Stomach (tissue), 9 donors: Measurements from ENCODE around the gene METTL4. TPM values are rescaled to one million over a fixed set of nuclear protein-coding genes. Genes with fewer than 3 reads are reported as not detected.

Experiments used
- DNase-seq, 2 donors: peaks; one replicate each; pipeline versions ENCODE4 v3.0.0 to v3.0.0-alpha.2; 2013 to 2019
- H3K27ac ChIP-seq, 5 donors: fragments of 200-600 bp in 4 of 5; sonication (generic) in 4 of 5; one replicate each; pipeline ENCODE4 v1.5.1; 2013 to 2019; ENCODE audit warnings: mild to moderate bottlenecking in 1 of 5, moderate library complexity in 1 of 5
- H3K27me3 ChIP-seq, 3 donors: fragments of 200-600 bp; sonication (generic); one replicate each; pipeline ENCODE4 v1.5.1; 2017 to 2019; ENCODE audit warnings: mixed run types in 1 of 3
- H3K36me3 ChIP-seq, 4 donors: fragments of 200-600 bp; sonication (generic); 1 replicate in 3 of 4; 2 replicates in 1 of 4; pipeline ENCODE4 v1.5.1; 2016 to 2019
- H3K4me1 ChIP-seq, 4 donors: fragments of 200-600 bp; sonication (generic); one replicate each; pipeline ENCODE4 v1.5.1; 2016 to 2019
- H3K4me3 ChIP-seq, 4 donors: fragments of 200-600 bp; sonication (generic) in 3 of 4; one replicate each; pipeline ENCODE4 v1.5.1; 2016 to 2019; ENCODE audit warnings: mild to moderate bottlenecking in 1 of 4
- H3K9me3 ChIP-seq, 4 donors: fragments of 200-600 bp; sonication (generic); one replicate each; pipeline ENCODE4 v1.5.1; 2016 to 2019
- CTCF ChIP-seq, 7 experiments: fragments of 450-650 bp in 4 of 7; fragments of 200-600 bp in 3 of 7; sonication (generic) in 3 of 7; IDR thresholded peaks; one replicate each; pipeline ENCODE4 v1.5.1; 2016 to 2019; ENCODE audit warnings: antibody characterized with exemption in 7 of 7, control low read depth in 2 of 7, mild to moderate bottlenecking in 1 of 7
- EP300 ChIP-seq: sonication (generic); formaldehyde crosslinking; IDR thresholded peaks from one replicate; pipeline ENCODE4 v1.6.1; 2017; ENCODE audit warnings: antibody characterized with exemption
- POLR2A ChIP-seq, 4 donors: fragments of 450-650 bp; IDR thresholded peaks; one replicate each; pipeline ENCODE4 v1.6.1; 2016; ENCODE audit warnings: antibody characterized with exemption in 4 of 4, control low read depth in 2 of 4, mild to moderate bottlenecking in 1 of 4, moderate library complexity in 1 of 4
- POLR2AphosphoS5 ChIP-seq, 3 donors: sonication (generic); formaldehyde crosslinking; IDR thresholded peaks; one replicate each; pipeline ENCODE4 v1.6.1; 2016; ENCODE audit warnings: antibody characterized with exemption in 3 of 3
- WGBS, 5 donors: extraction: QIAGEN DNeasy Blood & Tissue Kit in 3 of 5; methylation state at CpG; one replicate each; pipeline versions ENCODE4 v1.1.5 to v1.1.7; 2013 to 2018; 5-methylcytosine and 5-hydroxymethylcytosine counted together
- intact Hi-C: fragments of 100-400 bp; cut with DNase I; formaldehyde crosslinking; loops from one replicate; pipeline ENCODE4 v1.15.1; 2023; ENCODE audit warnings: low total_unique reads
- polyA plus RNA-seq, 3 donors: library from polyadenylated mRNA; stranded (reverse); fragments of 200-250 nt; gene quantifications; one replicate each; pipeline ENCODE4 v1.2.3, GENCODE V29; 2013
- total RNA-seq, 5 donors: library from RNA; depleted of rRNA; stranded (reverse); fragments of >200 nt; gene quantifications; one replicate each; pipeline versions ENCODE4 v1.1.0 to v1.2.3, GENCODE V29; 2014 to 2016
- donor health status: healthy with polysubstance abuse.
- donor health status: Bipolar disorder and iron deficiency.
- donor health status: healthy.

Gene METTL4
- total and polyA plus RNA-seq, 8 donors: 0.89 to 17.1 (median 4.2) TPM

DNA sequence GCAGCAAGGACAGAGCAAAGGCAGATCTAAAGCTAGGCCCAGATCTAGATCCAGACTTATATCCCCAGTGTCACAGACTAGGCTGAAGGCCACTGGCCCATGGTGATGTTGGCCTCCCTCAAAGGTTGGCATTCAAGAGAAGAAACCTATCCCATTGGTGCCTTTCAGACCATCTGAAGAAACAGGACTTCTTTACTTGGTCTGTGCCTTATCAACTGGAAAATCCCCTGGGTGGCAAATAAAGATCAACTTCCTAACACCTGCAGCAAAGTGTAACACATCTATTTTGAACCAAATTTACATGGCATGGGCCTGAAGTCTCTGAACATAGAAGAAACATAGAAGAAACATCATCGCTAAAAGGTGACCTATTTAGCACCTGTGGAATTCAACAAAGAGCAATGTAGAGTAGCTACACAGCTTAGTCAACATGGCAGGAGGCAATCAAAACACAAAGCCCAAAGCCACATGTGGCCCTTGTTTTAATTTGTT is 35.8 kb downstream of the METTL4 start:
- intact Hi-C loops: no loop called here

DNA sequence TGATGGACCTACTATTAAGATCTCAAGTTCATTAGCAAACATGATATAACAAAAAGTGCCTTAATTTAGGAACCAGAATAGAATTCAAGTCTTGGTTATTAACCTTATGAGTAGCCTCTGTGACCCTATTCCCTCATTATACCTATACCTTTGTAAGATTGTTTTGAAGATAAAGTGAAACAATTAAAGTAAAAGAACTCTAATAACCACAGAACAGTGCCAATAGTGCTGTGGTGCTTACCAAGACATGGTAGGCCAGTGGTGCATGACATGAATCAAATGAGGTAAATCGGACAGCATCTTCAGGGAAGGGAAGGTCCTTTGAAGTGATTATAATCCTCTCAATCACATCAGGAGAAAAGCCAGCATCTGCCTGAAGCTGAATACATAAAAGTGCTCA is 36.4 kb downstream of the METTL4 start:
- intact Hi-C loops: no loop called here
- Histone ChIP-seq H3K27ac (no peak overlapping the region), H3K27me3 (no peaks in the 10 kb centered on the region), H3K4me3 (no peak overlapping the region), H3K4me1 (no peaks in the 10 kb centered on the region), H3K9me3 (no peaks in the 10 kb centered on the region), H3K36me3 (peaks cover 0 to 9% (median 3%) of the 10 kb centered on the region in 4 donors)
- WGBS, 5 donors: 87 to 100% (median 94%) methylated on average over 1 of the region's 1 CpG
- no peak for DNase-seq
- no peak for TF ChIP-seq POLR2A (IDR thresholded peaks at IDR 0.05)
- TF ChIP-seq EP300: no peak
- TF ChIP-seq CTCF (IDR thresholded peaks at IDR 0.05): no peak
- TF ChIP-seq POLR2AphosphoS5 (IDR thresholded peaks at IDR 0.05): no peak

More for the DNA sequence above, 35.8 kb downstream of the METTL4 start:
- Histone ChIP-seq H3K4me1 (no peaks in the 10 kb centered on the region), H3K4me3 (no peak overlapping the region), H3K27me3 (no peaks in the 10 kb centered on the region), H3K9me3 (no peaks in the 10 kb centered on the region), H3K36me3 (peaks cover 0 to 9% (median 3%) of the 10 kb centered on the region in 4 donors), H3K27ac (no peak overlapping the region)
- TF ChIP-seq EP300: no peak
- no peak for TF ChIP-seq POLR2AphosphoS5 (IDR thresholded peaks at IDR 0.05)
- TF ChIP-seq CTCF (IDR thresholded peaks at IDR 0.05): no peak
- TF ChIP-seq POLR2A (IDR thresholded peaks at IDR 0.05): no peak
- no peak for DNase-seq
- 94 to 100% (median 100%) methylated on average over 1 of the region's 1 CpG for WGBS, 5 donors

DNA sequence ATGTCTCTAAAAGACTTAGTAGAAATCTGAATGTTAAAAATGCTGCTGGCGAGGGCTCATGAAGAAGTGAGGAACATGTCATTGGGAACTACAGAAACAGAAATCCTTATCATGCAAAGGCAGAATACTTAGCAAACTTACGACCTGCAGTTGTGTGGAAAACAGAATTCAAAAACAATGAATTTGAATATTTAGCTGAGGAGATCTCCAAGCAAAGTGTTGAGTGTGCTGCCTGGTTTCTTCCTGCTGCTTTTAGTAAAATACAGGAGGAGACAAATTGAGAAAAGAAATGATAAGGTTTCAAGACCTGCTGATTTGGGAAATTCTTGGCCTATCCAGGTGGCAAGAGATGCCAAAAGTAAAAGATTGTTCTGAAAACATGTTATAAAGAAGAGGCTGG is 38.5 kb downstream of the METTL4 start:
- WGBS, 5 donors: 88 to 98% (median 97%) methylated on average over 2 of the region's 2 CpGs
- intact Hi-C loops: no loop called here
- TF ChIP-seq POLR2AphosphoS5 (IDR thresholded peaks at IDR 0.05) (no peak), EP300 (no peak), POLR2A (IDR thresholded peaks at IDR 0.05) (no peak), CTCF (IDR thresholded peaks at IDR 0.05) (no peak)
- Histone ChIP-seq H3K4me3 (no peak overlapping the region), H3K27ac (no peak overlapping the region), H3K36me3 (peaks cover 0 to 6% (median 2%) of the 10 kb centered on the region in 4 donors), H3K4me1 (no peaks in the 10 kb centered on the region), H3K9me3 (no peaks in the 10 kb centered on the region), H3K27me3 (no peaks in the 10 kb centered on the region)
- DNase-seq: no peak

- H3K4me1 ChIP-seq: no peaks in the 10 kb centered on the region
- H3K27ac ChIP-seq: no peak overlapping the region
- no peak overlapping the region for H3K4me3 ChIP-seq
- H3K36me3 ChIP-seq: peaks cover 0 to 6% (median 2%) of the 10 kb centered on the region in 4 donors
- H3K27me3 ChIP-seq: no peaks in the 10 kb centered on the region
- DNase-seq: no peak
- intact Hi-C loops: no loop called here
- no peak for TF ChIP-seq EP300
- TF ChIP-seq CTCF (IDR thresholded peaks at IDR 0.05): no peak
- TF ChIP-seq POLR2AphosphoS5 (IDR thresholded peaks at IDR 0.05): no peak
- TF ChIP-seq POLR2A (IDR thresholded peaks at IDR 0.05): no peak
- WGBS, 5 donors: 87 to 97% (median 90%) methylated on average over 2 of the region's 2 CpGs
- H3K9me3 ChIP-seq: no peaks in the 10 kb centered on the region
Observed at GRCh38 chr18:2531751-2532150, 39.6 kb downstream of the METTL4 start.
